Activated CD4-positive, alpha-beta T cell treated with anti-CD3 and anti-CD28 coated beads, Interleukin-2, amount 50 U/mL, for 4 hours (primary cell): ENCODE results near the gene NCF1.
"Not testable (repeated sequence)": the region's sequence is repeated elsewhere in the genome, so short reads cannot be mapped to it uniquely, and the experiment has no call there.

Experiments used
- DNase-seq, 2 experiments: peaks; one replicate each; pipeline ENCODE4 v3.0.0-alpha.2; 2020

Gene NCF1

GRCh38 chr7:74788369-74789150 is 14.7 kb downstream of the NCF1 start:
- peak; percentile 92 to 96 for DNase-seq

DNA sequence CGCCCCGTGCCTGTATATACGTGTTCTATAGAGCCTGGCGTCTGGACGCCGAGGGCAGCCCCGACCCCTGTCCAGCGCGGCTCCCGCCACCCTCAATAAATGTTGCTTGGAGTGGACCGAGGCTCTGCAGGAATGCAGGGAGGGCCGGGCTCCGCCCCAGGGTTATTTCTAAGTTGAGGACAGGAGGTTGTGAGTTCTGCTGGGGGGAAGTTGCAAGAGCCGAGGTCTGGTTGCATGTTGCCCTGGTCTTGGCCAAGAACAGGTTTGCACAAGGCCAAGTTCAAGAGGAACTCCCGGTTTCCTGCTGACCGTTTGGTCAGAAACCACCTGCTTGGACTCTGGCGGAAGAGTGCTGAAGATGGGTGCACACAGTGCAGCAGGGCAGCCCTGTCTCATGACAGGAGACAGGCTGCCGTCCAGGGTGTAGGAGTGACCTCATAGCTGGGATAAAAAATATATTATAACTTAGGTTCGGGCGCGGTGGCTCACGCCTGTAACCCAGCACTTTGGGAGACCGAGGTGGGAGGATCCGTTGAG is 15.5 kb downstream of the NCF1 start:
- DNase-seq = not testable (repeated sequence)

DNA sequence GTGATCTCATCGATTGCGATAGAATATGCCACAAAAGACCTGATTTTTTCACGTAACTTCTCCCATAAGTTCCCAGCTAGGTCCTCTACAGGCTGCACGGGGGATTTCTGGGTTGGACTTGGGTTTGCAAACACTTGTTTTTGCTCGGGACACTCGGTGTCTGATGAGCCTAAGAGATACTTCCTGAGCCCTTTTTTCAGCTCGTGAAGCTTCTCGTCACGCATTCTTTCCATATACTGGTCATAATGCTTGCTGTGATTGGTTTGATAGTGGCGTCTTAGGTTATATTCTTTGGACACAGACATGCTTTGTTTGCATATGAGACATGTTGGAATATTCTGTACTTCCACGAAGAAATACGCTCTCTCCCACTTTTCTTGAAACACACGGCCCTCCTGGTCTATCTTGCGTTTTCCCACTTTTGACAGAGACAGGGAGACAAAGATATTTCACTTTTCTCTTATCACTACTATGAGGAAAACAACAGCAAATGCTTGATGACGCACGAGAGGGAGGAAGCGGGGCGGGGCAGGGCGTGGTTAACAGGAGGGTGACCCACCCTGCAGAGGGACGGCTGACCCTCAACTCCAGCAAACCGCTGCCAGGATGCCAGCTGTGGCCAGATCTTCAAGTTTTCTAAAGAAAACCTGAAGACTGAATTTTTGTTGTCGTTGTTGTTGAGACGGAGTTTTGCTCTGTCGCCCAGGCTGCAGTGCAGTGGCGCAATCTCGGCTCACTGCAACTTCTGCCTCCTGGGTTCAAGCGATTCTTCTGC is 24.2 kb downstream of the NCF1 start:
- DNase-seq = not testable (repeated sequence)

- not testable (repeated sequence) for DNase-seq
Measured at GRCh38 chr7:74798644-74799043, 24.8 kb downstream of the NCF1 start.

- DNase-seq = not testable (repeated sequence)
Measured at GRCh38 chr7:74815882-74816281, 42.1 kb downstream of the NCF1 start.

- not testable (repeated sequence) for DNase-seq
Measured at GRCh38 chr7:74820146-74820805, 46.5 kb downstream of the NCF1 start.

DNA sequence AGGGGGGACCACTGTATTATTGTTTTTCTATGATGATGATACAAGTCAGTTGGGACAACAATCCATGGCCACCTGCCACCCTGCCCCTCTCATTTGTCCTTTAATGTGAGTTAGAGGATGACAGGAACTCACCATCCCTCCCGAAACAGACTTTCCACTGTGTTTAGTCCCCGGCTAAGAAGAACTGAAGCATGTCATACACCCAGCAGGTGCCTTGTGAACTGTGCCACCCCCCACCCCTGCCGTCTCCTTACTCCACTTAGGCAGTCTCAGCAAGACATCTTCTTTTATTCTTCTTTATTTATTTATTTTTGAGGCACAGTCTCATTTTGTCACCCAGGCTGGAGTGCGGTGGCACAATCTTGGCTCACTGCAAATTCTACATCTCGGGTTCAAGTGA is 47.4 kb downstream of the NCF1 start:
- DNase-seq = not testable (repeated sequence)

- not testable (repeated sequence) for DNase-seq
Measured at GRCh38 chr7:74829959-74830358, 56.1 kb downstream of the NCF1 start.

DNA sequence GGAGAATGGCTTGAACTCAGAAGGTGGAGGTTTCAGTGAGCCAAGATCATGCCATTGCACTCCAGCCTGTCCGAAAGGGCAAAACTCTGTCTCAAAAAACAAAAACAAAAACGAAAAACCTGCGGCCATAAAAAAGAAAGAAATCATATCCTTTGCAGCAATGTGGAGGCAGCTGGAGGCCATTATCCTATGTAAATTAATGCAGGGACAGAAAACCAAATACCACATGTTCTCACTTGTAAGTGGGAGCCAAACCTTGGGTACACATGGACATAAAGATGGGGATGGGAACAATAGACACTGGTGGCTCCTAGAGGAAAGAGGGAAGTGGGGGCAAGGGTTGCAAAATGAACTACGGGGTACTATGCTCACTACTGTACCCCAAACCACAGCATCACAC is 56.6 kb downstream of the NCF1 start:
- DNase-seq = not testable (repeated sequence)
